IMR-90 (cell line): Measurements from ENCODE around the gene MTA1. TPM values are rescaled to one million over a fixed set of nuclear protein-coding genes. Genes with fewer than 3 reads are reported as not detected.

ENCODE experiments used
- ATAC-seq: fragments of 200-7000 bp; cut with Tn5 transposase; 2 replicates; pipeline ENCODE4 v1.9.1; 2020; ENCODE audit warnings: low read depth, mild to moderate bottlenecking, moderate library complexity
- BruUV-seq: library from RNA; stranded (reverse); fragments of 400-500 nt; replicated peaks from 2 replicates; lab custom pipeline; 2021; lab: Mats Ljungman, UMichigan
- CTCF ChIA-PET: fragments of 300-600 bp; formaldehyde crosslinking; extraction: SDS; loops from one replicate; lab custom pipeline; 2021; ENCODE audit warnings: antibody characterized with exemption; lab: Yijun Ruan, JAX
- POLR2A ChIA-PET: fragments of 300-600 bp; sonication (Branson Sonifier 250); formaldehyde crosslinking; loops from one replicate; lab custom pipeline; 2022; ENCODE audit warnings: antibody characterized with exemption; ENCODE audit not compliant: unreplicated experiment; lab: Charles Lee
- DNase-seq: peaks from one replicate; pipeline ENCODE4 v3.0.0; 2013
- H2AFZ ChIP-seq: replicated peaks from 2 replicates; pipeline ENCODE3; 2013; ENCODE audit warnings: low read length, mild to moderate bottlenecking; ENCODE audit not compliant: poor library complexity
- H2AK5ac ChIP-seq: 2 replicates; pipeline ENCODE4 v1.6.1; 2013; ENCODE audit warnings: low read depth, low read length, inconsistent platforms
- H2AK9ac ChIP-seq: replicated peaks from 2 replicates; pipeline ENCODE3; 2013; ENCODE audit warnings: mild to moderate bottlenecking, low read depth, low read length, moderate library complexity; ENCODE audit not compliant: poor library complexity
- H2BK120ac ChIP-seq: 2 replicates; pipeline ENCODE4 v1.6.1; 2013; ENCODE audit warnings: low read depth, low read length, inconsistent platforms
- H2BK15ac ChIP-seq: 3 replicates; pipeline ENCODE4 v1.6.1; 2013; ENCODE audit warnings: low read depth, low read length, inconsistent platforms
- H2BK20ac ChIP-seq: 2 replicates; pipeline ENCODE4 v1.6.1; 2013; ENCODE audit warnings: low read depth, mild to moderate bottlenecking, inconsistent platforms, low read length, moderate library complexity
- H2BK5ac ChIP-seq: 2 replicates; pipeline ENCODE4 v1.6.1; 2013; ENCODE audit warnings: mild to moderate bottlenecking, low read depth, low read length, inconsistent platforms; ENCODE audit not compliant: poor library complexity, severe bottlenecking
- H3K14ac ChIP-seq: replicated peaks from 2 replicates; pipeline ENCODE4 v1.6.1; 2013; ENCODE audit warnings: low read depth, low read length, inconsistent platforms
- H3K18ac ChIP-seq: 2 replicates; pipeline ENCODE4 v1.6.1; 2013; ENCODE audit warnings: low read depth, low read length, control low read depth
- H3K23ac ChIP-seq: 2 replicates; pipeline ENCODE4 v1.6.1; 2013; ENCODE audit warnings: low read depth, low read length, inconsistent platforms
- H3K27ac ChIP-seq: 2 replicates; pipeline ENCODE4 v1.5.1; 2013; ENCODE audit warnings: mild to moderate bottlenecking, control low read depth, low read length; ENCODE audit not compliant: insufficient read depth
- H3K27me3 ChIP-seq: 2 replicates; pipeline ENCODE4 v1.6.1; 2013; ENCODE audit warnings: low read length; ENCODE audit not compliant: control insufficient read depth, insufficient read depth
- H3K36me3 ChIP-seq: 2 replicates; pipeline ENCODE4 v1.6.1; 2013; ENCODE audit warnings: low read length, mixed read lengths; ENCODE audit not compliant: control insufficient read depth, insufficient read depth
- H3K4ac ChIP-seq: 2 replicates; pipeline ENCODE4 v1.6.1; 2013; ENCODE audit warnings: low read depth, low read length, inconsistent platforms
- H3K4me1 ChIP-seq: 2 replicates; pipeline ENCODE4 v1.6.1; 2013; ENCODE audit warnings: low read length, mixed read lengths; ENCODE audit not compliant: control insufficient read depth, insufficient read depth
- H3K4me2 ChIP-seq: 2 replicates; pipeline ENCODE4 v1.6.1; 2013; ENCODE audit warnings: low read depth, mild to moderate bottlenecking, control low read depth, low read length, moderate library complexity
- H3K4me3 ChIP-seq: 2 replicates; pipeline ENCODE4 v1.5.1; 2013; ENCODE audit warnings: low read depth, mild to moderate bottlenecking, control low read depth, low read length, moderate library complexity; ENCODE audit not compliant: insufficient read depth
- H3K56ac ChIP-seq: 2 replicates; pipeline ENCODE4 v1.6.1; 2013; ENCODE audit warnings: low read length, inconsistent platforms; ENCODE audit not compliant: insufficient read depth; ENCODE audit errors: extremely low read depth
- H3K79me1 ChIP-seq, 2 experiments: 2 replicates each; pipeline ENCODE4 v1.6.1; 2013; ENCODE audit warnings: low read length in 2 of 2, inconsistent platforms in 1 of 2, low read depth in 1 of 2
- H3K9ac ChIP-seq: 2 replicates; pipeline ENCODE4 v1.6.1; 2013; ENCODE audit warnings: low read depth, low read length, control low read depth
- H3K9me1 ChIP-seq: 2 replicates; pipeline ENCODE4 v1.6.1; 2013; ENCODE audit warnings: low read length, inconsistent platforms; ENCODE audit not compliant: insufficient read depth
- H3K9me3 ChIP-seq: 2 replicates; pipeline ENCODE4 v1.6.1; 2013; ENCODE audit warnings: low read length; ENCODE audit not compliant: control insufficient read depth, insufficient read depth
- H4K20me1 ChIP-seq: 2 replicates; pipeline ENCODE4 v1.6.1; 2013; ENCODE audit warnings: low read length, inconsistent platforms; ENCODE audit not compliant: insufficient read depth
- H4K5ac ChIP-seq: 2 replicates; pipeline ENCODE4 v1.6.1; 2013; ENCODE audit warnings: mild to moderate bottlenecking, low read depth, low read length, control low read depth
- H4K8ac ChIP-seq, 2 experiments: 2 replicates each; pipeline ENCODE4 v1.6.1; 2013; ENCODE audit warnings: low read depth in 2 of 2, low read length in 2 of 2, control low read depth in 1 of 2, inconsistent platforms in 1 of 2
- H4K91ac ChIP-seq: 2 replicates; pipeline ENCODE4 v1.6.1; 2013; ENCODE audit warnings: low read depth, low read length, inconsistent platforms; ENCODE audit not compliant: insufficient read depth
- BHLHE40 ChIP-seq: fragments of 150-350 bp; IDR thresholded peaks from 2 replicates; pipeline ENCODE4 v1.6.1; 2016; ENCODE audit warnings: mild to moderate bottlenecking, low read depth, low read length
- CEBPB ChIP-seq: IDR thresholded peaks from 2 replicates; pipeline ENCODE4 v1.6.1; 2012; ENCODE audit warnings: low read depth, low read length, improper control_type of control experiment
- CHD1 ChIP-seq: IDR thresholded peaks from 2 replicates; pipeline ENCODE4 v1.6.1; 2012; ENCODE audit warnings: low read depth, low read length, improper control_type of control experiment
- CTCF ChIP-seq: conservative IDR thresholded peaks from 2 replicates; pipeline ENCODE4 v1.5.1; 2012; ENCODE audit warnings: mild to moderate bottlenecking, low read depth, low read length, improper control_type of control experiment
- ELK1 ChIP-seq: fragments of 150-350 bp; IDR thresholded peaks from 2 replicates; pipeline ENCODE4 v1.6.1; 2016; ENCODE audit warnings: low read depth, mild to moderate bottlenecking, low read length, moderate library complexity, borderline replicate concordance
- FOS ChIP-seq: fragments of 150-350 bp; IDR thresholded peaks from 2 replicates; pipeline ENCODE4 v1.6.1; 2016; ENCODE audit warnings: low read depth, low read length
- MAFK ChIP-seq: IDR thresholded peaks from 2 replicates; pipeline ENCODE4 v1.6.1; 2012; ENCODE audit warnings: low read depth, low read length, improper control_type of control experiment
- MAZ ChIP-seq: IDR thresholded peaks from 2 replicates; pipeline ENCODE4 v1.6.1; 2012; ENCODE audit warnings: low read depth, mild to moderate bottlenecking, low read length, improper control_type of control experiment, moderate library complexity, borderline replicate concordance
- MXI1 ChIP-seq: IDR thresholded peaks from 2 replicates; pipeline ENCODE4 v1.6.1; 2012; ENCODE audit warnings: low read depth, mild to moderate bottlenecking, low read length, moderate library complexity, borderline replicate concordance
- NFE2L2 ChIP-seq: fragments of 150-350 bp; IDR thresholded peaks from 2 replicates; pipeline ENCODE4 v1.6.1; 2016; ENCODE audit warnings: low read depth, mild to moderate bottlenecking, low read length
- POLR2A ChIP-seq: IDR thresholded peaks from 2 replicates; pipeline ENCODE4 v1.6.1; 2012; ENCODE audit warnings: mild to moderate bottlenecking, low read depth, low read length
- RAD21 ChIP-seq: IDR thresholded peaks from 2 replicates; pipeline ENCODE4 v1.6.1; 2012; ENCODE audit warnings: low read length, improper control_type of control experiment
- RCOR1 ChIP-seq: IDR thresholded peaks from 2 replicates; pipeline ENCODE4 v1.6.1; 2012; ENCODE audit warnings: mild to moderate bottlenecking, low read length, improper control_type of control experiment; ENCODE audit not compliant: insufficient replicate concordance
- RFX5 ChIP-seq: IDR thresholded peaks from 2 replicates; pipeline ENCODE4 v1.8.0; 2012; ENCODE audit warnings: low read depth, mild to moderate bottlenecking, low read length, moderate library complexity
- SMC3 ChIP-seq: fragments of 150-350 bp; IDR thresholded peaks from 2 replicates; pipeline ENCODE4 v1.6.1; 2016; ENCODE audit warnings: low read depth, mild to moderate bottlenecking, antibody characterized with exemption, low read length, moderate library complexity
- USF2 ChIP-seq: fragments of 150-350 bp; IDR thresholded peaks from 2 replicates; pipeline ENCODE4 v1.6.1; 2017; ENCODE audit warnings: mild to moderate bottlenecking, antibody characterized with exemption, low read length, low read depth
- WGBS, 2 experiments: methylation state at CpG; one replicate each; pipeline versions ENCODE4 v1.1.5 to v1.1.7; 2013; ENCODE audit warnings: missing lambda C conversion rate in 2 of 2; ENCODE audit not compliant: insufficient read length in 1 of 2; ENCODE audit errors: extremely low coverage in 2 of 2; 5-methylcytosine and 5-hydroxymethylcytosine counted together
- dilution Hi-C: fragments of 300-500 bp; cut with HindIII; formaldehyde crosslinking; loops from one replicate; pipeline ENCODE4 v1.14.3; 2018; ENCODE audit warnings: low sequenced_read_pairs; ENCODE audit not compliant: unreplicated experiment
- in situ Hi-C: fragments of 300-500 bp; cut with MboI; formaldehyde crosslinking; loops from 3 replicates; pipeline ENCODE4 v1.14.3; 2019; ENCODE audit warnings: low sequenced_read_pairs, inconsistent platforms, mixed read lengths
- intact Hi-C: fragments of 100-400 bp; cut with micrococcal nuclease; formaldehyde crosslinking; loops from 2 replicates; pipeline ENCODE4 v1.10.0; 2022
- polyA plus RNA-seq, 3 experiments: library from polyadenylated mRNA; depleted of rRNA; stranded (reverse); fragments of >200 nt; gene quantifications; 2 replicates each; pipeline ENCODE4 v1.2.3, GENCODE V29; 2012; ENCODE audit warnings: low replicate concordance in 1 of 3
- total RNA-seq: library from RNA; depleted of rRNA; stranded (reverse); fragments of >200 nt; gene quantifications from 2 replicates; pipeline ENCODE4 v1.2.3, GENCODE V29; 2012

The MTA1 gene
- total and polyA plus RNA-seq, 2 of the 4 experiments (the other 2 are of a cell fraction): 21.5 to 61.6 TPM

- Histone ChIP-seq H3K4me3 (no peak overlapping the region; the same call in 1 of the 2 replicates), H3K4me1 (peaks cover 5% of the 10 kb centered on the region; the same call in 1 of the 2 replicates), H4K5ac (peak overlapping the region; percentile 99), H3K18ac (no peak overlapping the region), H4K8ac (peak overlapping the region; percentile 93 to 98), H3K36me3 (peaks cover 16% of the 10 kb centered on the region), H2BK5ac (peak overlapping the region; percentile 92), H4K20me1 (no peaks in the 10 kb centered on the region), H3K27ac (peak overlapping the region; percentile 97; the same call in 1 of the 2 replicates), H4K91ac (peak overlapping the region; percentile 85), H3K56ac (no peak overlapping the region), H2AK9ac (peak overlapping the region; percentile 66), H2BK120ac (peak overlapping the region; percentile 0; the same call in 1 of the 2 replicates), H3K23ac (peak overlapping the region; percentile 93), H3K9me3 (peaks cover 9% of the 10 kb centered on the region), H3K9me1 (no peaks in the 10 kb centered on the region), H2AFZ (peak overlapping the region; percentile 99), H3K14ac (peak overlapping the region; percentile 43), H3K4me2 (peak overlapping the region; percentile 77), H3K27me3 (no peaks in the 10 kb centered on the region), H2BK20ac (peak overlapping the region; percentile 35; the same call in 1 of the 2 replicates), H2BK15ac (no peak overlapping the region; the same call in 2 of the 3 replicates), H3K9ac (no peak overlapping the region), H2AK5ac (peak overlapping the region; percentile 27; the same call in 1 of the 2 replicates), H3K79me1 (peaks cover 22 to 30% of the 10 kb centered on the region in 2 experiments), H3K4ac (peak overlapping the region; percentile 86)
- intact Hi-C loops: no loop called here
- no TSS peak for BruUV-seq
- dilution Hi-C loops: no loop called here
- POLR2A ChIA-PET: no interaction called here
- TF ChIP-seq CTCF (no peak), BHLHE40 (no peak), RAD21 (no peak), NFE2L2 (no peak), SMC3 (no peak), USF2 (no peak), ELK1 (no peak), CHD1 (no peak), MAFK (no peak), MXI1 (no peak), CEBPB (no peak), RFX5 (no peak), RCOR1 (no peak), POLR2A (no peak), FOS (no peak), MAZ (no peak)
- CTCF ChIA-PET: no interaction called here
- ATAC-seq (no peak), DNase-seq (no peak)
- WGBS, 2 experiments: no CpG with 5 or more reads among the region's 13 CpGs
- in situ Hi-C loops: no loop called here
Measured at GRCh38 chr14:105397350-105397931, 22.2 kb upstream of the MTA1 start.
